SK-N-SH (cell line): Measurements from ENCODE around the gene S100P. TPM values are rescaled to one million over a fixed set of nuclear protein-coding genes. Genes with fewer than 3 reads are reported as not detected.
A peak's percentile ranks its signal among the peaks of the same experiment; 100 is the strongest.

Source experiments
- CTCF ChIA-PET: fragments of 300-600, 350-600 bp; formaldehyde crosslinking; extraction: SDS; loops from one replicate; lab custom pipeline; 2021; lab: Yijun Ruan, JAX
- POLR2A ChIA-PET: fragments of 350-600 bp; sonication (Branson Sonifier 250); formaldehyde crosslinking; extraction: SDS; loops from one replicate; lab custom pipeline; 2020; ENCODE audit warnings: antibody characterized with exemption, inconsistent platforms; lab: Yijun Ruan, JAX
- DNase-seq: peaks from one replicate; pipeline ENCODE4 v3.0.0; 2012
- H2AFZ ChIP-seq: fragments of 200-600 bp; sonication (generic); 2 replicates; pipeline ENCODE4 v1.8.1; 2016; ENCODE audit warnings: antibody characterized with exemption, mild to moderate bottlenecking, low read depth
- H3F3A ChIP-seq: fragments of 200-600 bp; sonication (generic); replicated peaks from 2 replicates; pipeline ENCODE3; 2016; ENCODE audit warnings: antibody characterized with exemption, mild to moderate bottlenecking; ENCODE audit not compliant: insufficient read depth
- H3K27ac ChIP-seq, 2 experiments: fragments of 200-500 bp in 1 of 2; fragments of 200-600 bp in 1 of 2; sonication (Bioruptor generic) in 1 of 2; sonication (generic), shearing (Covaris generic) in 1 of 2; 2 replicates each; pipeline versions ENCODE4 v1.5.1 to v1.6.1; 2014 to 2016; ENCODE audit warnings: low read depth in 2 of 2, inconsistent platforms in 1 of 2, low read length in 1 of 2, mild to moderate bottlenecking in 1 of 2, mixed read lengths in 1 of 2
- H3K27me3 ChIP-seq: fragments of 200-600 bp; sonication (generic), shearing (Covaris generic); 2 replicates; pipeline ENCODE4 v1.6.1; 2016; ENCODE audit warnings: mixed run types; ENCODE audit not compliant: insufficient read depth
- H3K36me3 ChIP-seq, 2 experiments: fragments of 200-500 bp in 1 of 2; fragments of 200-600 bp in 1 of 2; sonication (Bioruptor generic) in 1 of 2; sonication (generic) in 1 of 2; replicated peaks in 1 of 2; 2 replicates each; pipeline versions ENCODE3 to v1.5.1; 2014 to 2016; ENCODE audit warnings: low read length in 1 of 2, mild to moderate bottlenecking in 1 of 2; ENCODE audit not compliant: insufficient read depth in 2 of 2, control insufficient read depth in 1 of 2
- H3K4me1 ChIP-seq, 2 experiments: fragments of 200-500 bp in 1 of 2; fragments of 200-600 bp in 1 of 2; sonication (Bioruptor generic) in 1 of 2; sonication (generic), shearing (Covaris generic) in 1 of 2; 2 replicates each; pipeline versions ENCODE4 v1.5.1 to v1.6.1; 2014 to 2016; ENCODE audit warnings: low read depth in 1 of 2, low read length in 1 of 2, mixed run types in 1 of 2; ENCODE audit not compliant: insufficient read depth in 2 of 2, control insufficient read depth in 1 of 2
- H3K4me2 ChIP-seq: fragments of 200-600 bp; sonication (generic), shearing (Covaris generic); 2 replicates; pipeline ENCODE4 v1.6.1; 2017; ENCODE audit warnings: mixed run types
- H3K4me3 ChIP-seq, 2 experiments: fragments of 200-500 bp in 1 of 2; fragments of 200-600 bp in 1 of 2; sonication (Bioruptor generic) in 1 of 2; sonication (generic), shearing (Covaris generic) in 1 of 2; 2 replicates each; pipeline versions ENCODE4 v1.5.1 to v1.8.1; 2014 to 2016; ENCODE audit warnings: low read depth in 2 of 2, inconsistent platforms in 1 of 2, low read length in 1 of 2, mild to moderate bottlenecking in 1 of 2, mixed read lengths in 1 of 2, moderate library complexity in 1 of 2
- H3K79me2 ChIP-seq: fragments of 200-600 bp; sonication (generic); 2 replicates; pipeline ENCODE4 v1.8.1; 2017; ENCODE audit warnings: mild to moderate bottlenecking; ENCODE audit not compliant: insufficient read depth
- H3K9ac ChIP-seq: fragments of 200-600 bp; sonication (generic); 2 replicates; pipeline ENCODE4 v1.6.1; 2017; ENCODE audit warnings: mixed run types
- H3K9me2 ChIP-seq: fragments of 200-600 bp; sonication (generic); 2 replicates; pipeline ENCODE4 v1.6.1; 2017; ENCODE audit warnings: mixed run types
- H3K9me3 ChIP-seq: fragments of 200-600 bp; sonication (generic); 2 replicates; pipeline ENCODE4 v1.6.1; 2017; ENCODE audit warnings: mixed run types, mild to moderate bottlenecking, moderate library complexity
- H4K20me1 ChIP-seq: fragments of 200-600 bp; sonication (generic); 2 replicates; pipeline ENCODE4 v1.6.1; 2017; ENCODE audit warnings: mild to moderate bottlenecking, mixed run types; ENCODE audit not compliant: insufficient read depth
- CHD2 ChIP-seq: fragments of 150-350 bp; IDR thresholded peaks from 2 replicates; pipeline ENCODE4 v1.6.1; 2018; ENCODE audit warnings: low read length; ENCODE audit not compliant: partially characterized antibody
- EP300 ChIP-seq, 2 experiments: IDR thresholded peaks; 2 replicates each; pipeline versions ENCODE4 v1.4.0 to v1.6.1; 2012; ENCODE audit warnings: borderline replicate concordance in 1 of 2, low read depth in 1 of 2, low read length in 1 of 2
- EZH2phosphoT487 ChIP-seq: fragments of 200-600 bp; sonication (generic); IDR thresholded peaks from 2 replicates; pipeline ENCODE4 v1.6.1; 2017; ENCODE audit warnings: low read depth, mixed run types, mild to moderate bottlenecking, antibody characterized with exemption, moderate library complexity, borderline replicate concordance
- FOSL2 ChIP-seq: IDR thresholded peaks from 2 replicates; pipeline ENCODE4 v1.4.0; 2012; ENCODE audit warnings: low read depth, mild to moderate bottlenecking, moderate library complexity, borderline replicate concordance
- FOXJ3 ChIP-seq: sonication (generic); formaldehyde crosslinking; IDR thresholded peaks from 2 replicates; pipeline ENCODE4 v1.5.1; 2020; ENCODE audit warnings: mild to moderate bottlenecking, missing genetic modification reagents
- GABPA ChIP-seq: IDR thresholded peaks from 2 replicates; pipeline ENCODE4 v1.4.0; 2012; ENCODE audit warnings: low read depth, mild to moderate bottlenecking
- GATA2 ChIP-seq: sonication (generic); formaldehyde crosslinking; IDR thresholded peaks from 2 replicates; pipeline ENCODE4 v1.5.0; 2020; ENCODE audit warnings: mild to moderate bottlenecking, missing genetic modification reagents
- NFIC ChIP-seq: IDR thresholded peaks from 2 replicates; pipeline ENCODE4 v1.4.0; 2012; ENCODE audit warnings: borderline replicate concordance
- NRF1 ChIP-seq: IDR thresholded peaks from 2 replicates; pipeline ENCODE4 v1.6.1; 2012; ENCODE audit warnings: low read depth, mild to moderate bottlenecking, low read length
- RAD21 ChIP-seq: IDR thresholded peaks from 2 replicates; pipeline ENCODE4 v1.6.1; 2012; ENCODE audit warnings: mild to moderate bottlenecking, low read length
- RCOR1 ChIP-seq: fragments of 150-350 bp; IDR thresholded peaks from 2 replicates; pipeline ENCODE4 v1.6.1; 2017; ENCODE audit warnings: antibody characterized with exemption, low read length
- TAF1 ChIP-seq: IDR thresholded peaks from 2 replicates; pipeline ENCODE4 v1.6.1; 2012; ENCODE audit warnings: low read depth, mild to moderate bottlenecking, low read length, moderate library complexity, borderline replicate concordance
- TCF12 ChIP-seq: IDR thresholded peaks from 2 replicates; pipeline ENCODE4 v1.4.0; 2012
- WGBS: methylation state at CpG from one replicate; pipeline ENCODE4 v1.1.6; 2017; ENCODE audit warnings: low lambda C conversion rate; 5-methylcytosine and 5-hydroxymethylcytosine counted together
- polyA plus RNA-seq, 3 experiments: library from polyadenylated mRNA; depleted of rRNA; stranded (reverse); fragments of >200 nt; gene quantifications; 2 replicates each; pipeline ENCODE4 v1.2.3, GENCODE V29; 2012
- TF ChIP-seq, protein P1 (sequence below): fragments of 150-350 bp; IDR thresholded peaks from 2 replicates; pipeline ENCODE4 v1.6.1; 2016; ENCODE audit warnings: mild to moderate bottlenecking, low read depth, low read length
- TF ChIP-seq, protein P2 (sequence below): fragments of 200-600 bp; sonication (generic); IDR thresholded peaks from 2 replicates; pipeline ENCODE4 v1.6.1; 2017; ENCODE audit warnings: antibody characterized with exemption, mild to moderate bottlenecking, moderate library complexity
- TF ChIP-seq, protein P3 (sequence below): IDR thresholded peaks from 2 replicates; pipeline ENCODE4 v1.4.0; 2012; ENCODE audit warnings: low read depth, borderline replicate concordance
- TF ChIP-seq, protein P4 (sequence below): IDR thresholded peaks from 2 replicates; pipeline ENCODE4 v1.4.0; 2012; ENCODE audit warnings: low read depth, borderline replicate concordance
- TF ChIP-seq, protein P5 (sequence below): IDR thresholded peaks from 2 replicates; pipeline ENCODE4 v1.6.1; 2012; ENCODE audit warnings: mild to moderate bottlenecking, low read depth, low read length, moderate library complexity

The S100P gene
- polyA plus RNA-seq, 1 of the 3 experiments (the other 2 are of a cell fraction), result not detected

DNA sequence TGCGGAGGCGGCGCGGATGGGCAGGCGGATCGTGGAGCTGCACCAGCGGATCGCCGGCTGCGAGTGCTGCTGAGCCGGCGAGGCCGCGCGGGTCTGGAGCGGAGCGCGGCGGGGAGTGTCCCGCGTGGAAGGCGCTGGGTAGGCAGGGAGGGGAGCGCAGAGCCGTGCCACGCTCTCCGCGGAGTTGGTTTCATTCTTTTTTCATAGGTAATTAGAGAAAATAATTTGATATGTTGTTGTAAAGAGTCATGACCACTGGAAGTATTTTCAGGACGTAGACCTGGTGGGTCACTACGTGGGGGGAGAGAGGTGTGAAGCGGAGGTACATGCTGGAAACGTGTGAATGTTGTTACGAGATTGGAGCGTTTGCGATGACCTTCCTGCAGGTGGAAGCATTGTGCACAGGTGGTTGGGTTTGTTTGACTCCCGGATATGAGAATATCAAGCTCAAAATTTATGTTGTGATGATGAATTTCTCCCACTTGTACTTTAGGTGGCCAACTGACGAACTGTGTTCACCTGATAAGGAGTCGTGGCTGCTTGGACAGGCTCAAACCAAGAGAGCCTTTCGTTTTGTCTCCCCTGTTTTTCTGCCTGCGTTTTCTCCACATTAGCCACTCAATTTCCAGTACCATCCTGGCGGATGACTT lies 19.1 kb upstream of the S100P start (continued):
- no peak for TF ChIP-seq NFIC
- TF ChIP-seq RAD21, result peak; percentile 49
- TF ChIP-seq, protein P1, sequence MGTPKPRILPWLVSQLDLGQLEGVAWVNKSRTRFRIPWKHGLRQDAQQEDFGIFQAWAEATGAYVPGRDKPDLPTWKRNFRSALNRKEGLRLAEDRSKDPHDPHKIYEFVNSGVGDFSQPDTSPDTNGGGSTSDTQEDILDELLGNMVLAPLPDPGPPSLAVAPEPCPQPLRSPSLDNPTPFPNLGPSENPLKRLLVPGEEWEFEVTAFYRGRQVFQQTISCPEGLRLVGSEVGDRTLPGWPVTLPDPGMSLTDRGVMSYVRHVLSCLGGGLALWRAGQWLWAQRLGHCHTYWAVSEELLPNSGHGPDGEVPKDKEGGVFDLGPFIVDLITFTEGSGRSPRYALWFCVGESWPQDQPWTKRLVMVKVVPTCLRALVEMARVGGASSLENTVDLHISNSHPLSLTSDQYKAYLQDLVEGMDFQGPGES, result no peak
- TF ChIP-seq EZH2phosphoT487, result no peak

DNA sequence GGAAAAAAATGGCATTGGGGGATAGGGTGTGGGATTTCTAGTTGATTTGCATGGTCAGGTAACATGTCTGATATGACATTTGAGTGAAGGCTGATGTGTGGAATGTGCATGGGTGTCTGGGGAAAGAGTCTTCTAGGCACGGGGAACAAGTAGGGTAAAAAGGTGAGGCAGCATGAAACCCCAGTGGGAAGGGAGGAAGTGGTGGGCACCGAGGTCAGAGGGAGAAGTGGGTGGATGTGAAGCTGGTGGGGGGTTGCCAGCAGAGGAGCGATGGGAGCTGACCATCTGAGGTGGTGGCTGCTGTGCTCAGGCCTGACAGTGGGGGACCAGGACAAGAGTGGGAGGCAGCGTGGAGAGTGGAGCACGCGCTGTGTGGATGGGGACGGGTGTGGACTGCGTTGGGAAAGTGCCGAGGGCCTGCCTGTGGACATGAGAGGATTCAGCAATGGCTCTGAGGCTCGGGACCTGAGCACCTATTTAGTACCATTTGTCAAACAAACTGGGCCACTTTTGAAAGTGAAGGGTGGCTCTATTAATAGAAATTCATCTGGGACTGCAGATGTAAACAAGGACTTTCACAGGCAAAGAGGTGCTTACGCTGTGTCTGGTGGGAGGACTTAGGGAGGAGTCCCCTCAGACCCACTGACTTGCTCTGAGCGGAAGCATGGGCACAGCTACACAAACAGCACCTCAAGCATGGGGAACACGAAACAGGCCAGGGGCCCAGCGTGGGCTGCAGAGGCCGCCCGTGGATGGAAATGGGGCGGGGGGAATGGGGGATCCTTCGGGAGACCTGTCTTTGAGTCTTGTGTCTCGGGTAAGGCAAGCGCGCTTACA lies 16.7 kb upstream of the S100P start:
- 93% methylated on average over 21 of the region's 21 CpGs for WGBS
- Histone ChIP-seq H3K79me2 (peaks cover 40% of the 10 kb centered on the region), H3K4me1 (peaks cover 16 to 20% of the 10 kb centered on the region in 2 experiments; a peak in 2 of 4 replicates), H4K20me1 (peaks cover 14% of the 10 kb centered on the region), H3K9me2 (no peaks in the 10 kb centered on the region), H3K9ac (no peak overlapping the region), H3K4me2 (peak overlapping the region; percentile 83)
- TF ChIP-seq TAF1 (no peak), RAD21 (no peak), GABPA (no peak), CHD2 (no peak), NRF1 (no peak), FOXJ3 (no peak), RCOR1 (no peak), FOSL2 (no peak), EP300 (IDR thresholded peaks at IDR 0.05; ENCODE audit: borderline replicate concordance in 1 of 2, low read depth in 1 of 2, low read length in 1 of 2) (no peak), EZH2phosphoT487 (no peak), NFIC (no peak), GATA2 (CRISPR knock-in tag) (no peak), TCF12 (no peak)
- TF ChIP-seq, protein P2, sequence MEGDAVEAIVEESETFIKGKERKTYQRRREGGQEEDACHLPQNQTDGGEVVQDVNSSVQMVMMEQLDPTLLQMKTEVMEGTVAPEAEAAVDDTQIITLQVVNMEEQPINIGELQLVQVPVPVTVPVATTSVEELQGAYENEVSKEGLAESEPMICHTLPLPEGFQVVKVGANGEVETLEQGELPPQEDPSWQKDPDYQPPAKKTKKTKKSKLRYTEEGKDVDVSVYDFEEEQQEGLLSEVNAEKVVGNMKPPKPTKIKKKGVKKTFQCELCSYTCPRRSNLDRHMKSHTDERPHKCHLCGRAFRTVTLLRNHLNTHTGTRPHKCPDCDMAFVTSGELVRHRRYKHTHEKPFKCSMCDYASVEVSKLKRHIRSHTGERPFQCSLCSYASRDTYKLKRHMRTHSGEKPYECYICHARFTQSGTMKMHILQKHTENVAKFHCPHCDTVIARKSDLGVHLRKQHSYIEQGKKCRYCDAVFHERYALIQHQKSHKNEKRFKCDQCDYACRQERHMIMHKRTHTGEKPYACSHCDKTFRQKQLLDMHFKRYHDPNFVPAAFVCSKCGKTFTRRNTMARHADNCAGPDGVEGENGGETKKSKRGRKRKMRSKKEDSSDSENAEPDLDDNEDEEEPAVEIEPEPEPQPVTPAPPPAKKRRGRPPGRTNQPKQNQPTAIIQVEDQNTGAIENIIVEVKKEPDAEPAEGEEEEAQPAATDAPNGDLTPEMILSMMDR, result no peak
- TF ChIP-seq, protein P3, sequence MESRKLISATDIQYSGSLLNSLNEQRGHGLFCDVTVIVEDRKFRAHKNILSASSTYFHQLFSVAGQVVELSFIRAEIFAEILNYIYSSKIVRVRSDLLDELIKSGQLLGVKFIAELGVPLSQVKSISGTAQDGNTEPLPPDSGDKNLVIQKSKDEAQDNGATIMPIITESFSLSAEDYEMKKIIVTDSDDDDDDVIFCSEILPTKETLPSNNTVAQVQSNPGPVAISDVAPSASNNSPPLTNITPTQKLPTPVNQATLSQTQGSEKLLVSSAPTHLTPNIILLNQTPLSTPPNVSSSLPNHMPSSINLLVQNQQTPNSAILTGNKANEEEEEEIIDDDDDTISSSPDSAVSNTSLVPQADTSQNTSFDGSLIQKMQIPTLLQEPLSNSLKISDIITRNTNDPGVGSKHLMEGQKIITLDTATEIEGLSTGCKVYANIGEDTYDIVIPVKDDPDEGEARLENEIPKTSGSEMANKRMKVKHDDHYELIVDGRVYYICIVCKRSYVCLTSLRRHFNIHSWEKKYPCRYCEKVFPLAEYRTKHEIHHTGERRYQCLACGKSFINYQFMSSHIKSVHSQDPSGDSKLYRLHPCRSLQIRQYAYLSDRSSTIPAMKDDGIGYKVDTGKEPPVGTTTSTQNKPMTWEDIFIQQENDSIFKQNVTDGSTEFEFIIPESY, result no peak
- TF ChIP-seq, protein P4, sequence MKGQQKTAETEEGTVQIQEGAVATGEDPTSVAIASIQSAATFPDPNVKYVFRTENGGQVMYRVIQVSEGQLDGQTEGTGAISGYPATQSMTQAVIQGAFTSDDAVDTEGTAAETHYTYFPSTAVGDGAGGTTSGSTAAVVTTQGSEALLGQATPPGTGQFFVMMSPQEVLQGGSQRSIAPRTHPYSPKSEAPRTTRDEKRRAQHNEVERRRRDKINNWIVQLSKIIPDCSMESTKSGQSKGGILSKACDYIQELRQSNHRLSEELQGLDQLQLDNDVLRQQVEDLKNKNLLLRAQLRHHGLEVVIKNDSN, result no peak
- TF ChIP-seq, protein P5, sequence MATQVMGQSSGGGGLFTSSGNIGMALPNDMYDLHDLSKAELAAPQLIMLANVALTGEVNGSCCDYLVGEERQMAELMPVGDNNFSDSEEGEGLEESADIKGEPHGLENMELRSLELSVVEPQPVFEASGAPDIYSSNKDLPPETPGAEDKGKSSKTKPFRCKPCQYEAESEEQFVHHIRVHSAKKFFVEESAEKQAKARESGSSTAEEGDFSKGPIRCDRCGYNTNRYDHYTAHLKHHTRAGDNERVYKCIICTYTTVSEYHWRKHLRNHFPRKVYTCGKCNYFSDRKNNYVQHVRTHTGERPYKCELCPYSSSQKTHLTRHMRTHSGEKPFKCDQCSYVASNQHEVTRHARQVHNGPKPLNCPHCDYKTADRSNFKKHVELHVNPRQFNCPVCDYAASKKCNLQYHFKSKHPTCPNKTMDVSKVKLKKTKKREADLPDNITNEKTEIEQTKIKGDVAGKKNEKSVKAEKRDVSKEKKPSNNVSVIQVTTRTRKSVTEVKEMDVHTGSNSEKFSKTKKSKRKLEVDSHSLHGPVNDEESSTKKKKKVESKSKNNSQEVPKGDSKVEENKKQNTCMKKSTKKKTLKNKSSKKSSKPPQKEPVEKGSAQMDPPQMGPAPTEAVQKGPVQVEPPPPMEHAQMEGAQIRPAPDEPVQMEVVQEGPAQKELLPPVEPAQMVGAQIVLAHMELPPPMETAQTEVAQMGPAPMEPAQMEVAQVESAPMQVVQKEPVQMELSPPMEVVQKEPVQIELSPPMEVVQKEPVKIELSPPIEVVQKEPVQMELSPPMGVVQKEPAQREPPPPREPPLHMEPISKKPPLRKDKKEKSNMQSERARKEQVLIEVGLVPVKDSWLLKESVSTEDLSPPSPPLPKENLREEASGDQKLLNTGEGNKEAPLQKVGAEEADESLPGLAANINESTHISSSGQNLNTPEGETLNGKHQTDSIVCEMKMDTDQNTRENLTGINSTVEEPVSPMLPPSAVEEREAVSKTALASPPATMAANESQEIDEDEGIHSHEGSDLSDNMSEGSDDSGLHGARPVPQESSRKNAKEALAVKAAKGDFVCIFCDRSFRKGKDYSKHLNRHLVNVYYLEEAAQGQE, result no peak
- TF ChIP-seq, all 33 proteins: peak for 0
- H3K9me3 ChIP-seq, result no peaks in the 10 kb centered on the region
- no peak overlapping the region for H3K27ac ChIP-seq
- DNase-seq, result no peak
- H2AFZ ChIP-seq, result no peak overlapping the region
- peaks cover 8% of the 10 kb centered on the region for H3F3A ChIP-seq
- no peaks in the 10 kb centered on the region for H3K27me3 ChIP-seq
- ChIA-PET POLR2A (interaction anchor here (0.6 to 0.7 kb wide), 2 partner anchors 15 to 33 kb away, joined by 3 read pairs; no protein-coding TSS in a partner anchor), CTCF (interaction anchor here (1.0 to 1.2 kb wide), 3 partner anchors 25 to 130 kb away, joined by 3 to 4 read pairs (median 3); partner anchors contain the start of gene MRFAP1L1)
- H3K4me3 ChIP-seq, result peak overlapping the region in 1 of 2 experiments; percentile 35; a peak in 1 of 4 replicates
- H3K36me3 ChIP-seq, result peaks cover 5 to 15% of the 10 kb centered on the region in 2 experiments
